Measurements from ENCODE around the gene ZNF536. TPM values are rescaled to one million over a fixed set of nuclear protein-coding genes. Genes with fewer than 3 reads are reported as not detected.
"Not testable (repeated sequence)": the region's sequence is repeated elsewhere in the genome, so short reads cannot be mapped to it uniquely, and the experiment has no call there.

The ZNF536 gene
- total RNA-seq, 1 donor from 2014 or later, result 6.4 TPM

DNA sequence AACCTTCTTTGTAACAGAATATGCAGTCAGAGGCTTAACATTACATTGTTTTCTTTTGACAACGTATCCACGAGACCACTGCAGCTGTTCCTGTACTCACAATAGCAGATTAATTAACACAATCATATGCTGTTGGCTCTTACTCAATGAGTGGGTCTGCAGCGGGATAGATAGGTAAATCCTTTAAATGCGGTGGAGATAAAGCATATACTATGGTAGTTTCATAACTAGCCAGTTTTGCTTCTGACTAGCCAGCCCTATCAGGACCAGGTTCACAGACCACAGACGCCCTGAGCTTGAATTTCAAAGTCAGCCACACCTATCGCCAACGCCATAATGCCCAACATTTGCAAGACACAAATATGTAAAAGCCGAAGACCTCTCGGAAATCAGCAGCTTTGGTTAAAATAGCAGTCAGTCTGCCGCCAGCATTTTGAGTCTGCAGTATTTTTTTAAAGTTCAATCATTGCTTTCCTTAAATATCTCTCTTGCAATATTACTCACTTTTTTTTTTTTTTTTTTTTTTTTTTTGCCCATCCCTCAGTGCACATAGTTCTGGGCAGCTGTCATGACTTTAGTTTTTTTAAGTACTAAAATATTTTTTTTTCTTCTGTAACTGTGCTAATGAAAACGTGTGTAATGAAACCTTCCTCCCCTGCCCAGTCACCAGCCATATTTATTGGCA lies 120.5 kb downstream of the ZNF536 start:
- intact Hi-C loops (cut with micrococcal nuclease), result no loop called here
- ATAC-seq, result no peak
- DNase-seq, result no peak

DNA sequence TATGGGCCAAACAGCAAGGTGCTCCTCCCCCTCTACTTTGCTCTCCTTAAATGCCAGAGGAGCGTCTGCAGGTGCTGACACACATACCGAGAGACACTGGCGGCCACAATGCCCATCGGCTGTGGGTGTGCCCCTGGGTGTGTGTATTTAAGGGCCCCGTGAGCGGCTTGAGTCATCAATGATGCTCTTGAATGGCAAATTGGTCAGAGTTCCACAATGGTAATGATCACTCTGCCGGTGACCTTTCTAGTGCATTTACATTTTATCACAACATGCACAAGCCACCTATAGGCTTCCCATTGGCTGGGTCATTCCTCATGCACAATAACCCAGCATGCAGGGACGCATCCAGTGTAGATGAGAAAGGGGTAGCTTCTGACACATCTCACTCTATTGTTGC lies 124.8 kb downstream of the ZNF536 start:
- intact Hi-C loops (cut with micrococcal nuclease), result no loop called here
- DNase-seq (no peak), ATAC-seq (no peak)

DNA sequence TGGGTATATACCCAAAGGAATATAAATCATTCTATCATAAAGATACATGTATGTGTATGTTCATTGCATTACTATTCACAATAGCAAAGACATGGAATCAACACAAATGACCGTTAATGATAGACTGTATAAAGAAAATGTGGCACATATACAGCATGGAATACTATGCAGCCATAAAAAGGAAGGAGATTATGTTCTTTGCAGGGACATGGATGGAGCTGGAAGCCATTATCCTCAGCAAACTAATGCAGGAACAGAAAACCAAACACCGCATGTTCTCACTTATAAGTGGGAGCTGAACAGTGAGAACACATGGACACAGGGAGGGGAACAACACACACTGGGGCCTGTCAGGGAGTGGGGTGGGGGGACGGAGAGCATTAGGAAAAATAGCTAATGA lies 125.9 kb downstream of the ZNF536 start:
- intact Hi-C loops (cut with micrococcal nuclease); DNase-seq; ATAC-seq: not testable (repeated sequence)

DNA sequence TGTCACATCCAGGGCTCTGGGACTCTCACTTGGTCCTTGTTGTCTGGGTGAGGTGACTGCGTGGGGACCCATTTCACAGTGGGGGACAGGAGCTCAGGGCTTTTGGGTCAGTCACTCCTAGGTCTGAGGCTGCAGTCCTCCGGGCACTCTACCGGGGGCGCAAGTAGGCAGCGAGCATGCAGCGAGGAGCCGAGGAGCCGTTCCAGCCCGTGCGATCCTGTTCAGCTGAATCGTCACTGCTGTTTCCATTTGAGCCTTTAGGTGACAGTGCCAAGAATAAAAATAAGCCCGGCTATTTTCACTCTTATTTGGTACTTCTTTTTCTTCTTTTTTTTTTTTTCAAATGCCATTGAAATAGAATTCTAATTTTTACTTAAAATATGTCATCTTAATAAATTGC lies 126.5 kb downstream of the ZNF536 start:
- peak; percentile 73 for ATAC-seq
- intact Hi-C loops (cut with micrococcal nuclease), result no loop called here
- peak; percentile 33 for DNase-seq

DNA sequence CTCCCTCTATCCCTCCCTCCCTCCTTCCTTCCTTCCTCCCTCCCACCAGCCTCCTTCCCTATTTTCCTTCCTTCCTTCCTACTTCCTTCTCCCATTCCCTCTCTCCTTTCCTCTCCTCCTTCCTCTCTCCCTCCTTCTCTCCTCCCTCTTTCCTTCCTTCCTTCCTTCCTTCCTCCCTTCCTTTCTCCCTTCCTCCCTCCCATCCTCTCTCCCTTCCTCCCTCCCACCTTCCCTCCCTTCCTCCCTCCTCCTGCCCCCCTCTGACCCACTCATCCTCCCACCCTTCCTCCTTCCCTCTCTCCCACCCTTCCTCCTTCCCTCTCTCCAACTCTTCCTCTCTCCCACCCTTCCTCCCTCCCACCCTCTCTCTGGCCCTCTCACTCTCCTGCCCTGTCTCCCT lies 132.1 kb downstream of the ZNF536 start:
- intact Hi-C loops (cut with micrococcal nuclease), result no loop called here
- no peak for DNase-seq
- ATAC-seq, result no peak

DNA sequence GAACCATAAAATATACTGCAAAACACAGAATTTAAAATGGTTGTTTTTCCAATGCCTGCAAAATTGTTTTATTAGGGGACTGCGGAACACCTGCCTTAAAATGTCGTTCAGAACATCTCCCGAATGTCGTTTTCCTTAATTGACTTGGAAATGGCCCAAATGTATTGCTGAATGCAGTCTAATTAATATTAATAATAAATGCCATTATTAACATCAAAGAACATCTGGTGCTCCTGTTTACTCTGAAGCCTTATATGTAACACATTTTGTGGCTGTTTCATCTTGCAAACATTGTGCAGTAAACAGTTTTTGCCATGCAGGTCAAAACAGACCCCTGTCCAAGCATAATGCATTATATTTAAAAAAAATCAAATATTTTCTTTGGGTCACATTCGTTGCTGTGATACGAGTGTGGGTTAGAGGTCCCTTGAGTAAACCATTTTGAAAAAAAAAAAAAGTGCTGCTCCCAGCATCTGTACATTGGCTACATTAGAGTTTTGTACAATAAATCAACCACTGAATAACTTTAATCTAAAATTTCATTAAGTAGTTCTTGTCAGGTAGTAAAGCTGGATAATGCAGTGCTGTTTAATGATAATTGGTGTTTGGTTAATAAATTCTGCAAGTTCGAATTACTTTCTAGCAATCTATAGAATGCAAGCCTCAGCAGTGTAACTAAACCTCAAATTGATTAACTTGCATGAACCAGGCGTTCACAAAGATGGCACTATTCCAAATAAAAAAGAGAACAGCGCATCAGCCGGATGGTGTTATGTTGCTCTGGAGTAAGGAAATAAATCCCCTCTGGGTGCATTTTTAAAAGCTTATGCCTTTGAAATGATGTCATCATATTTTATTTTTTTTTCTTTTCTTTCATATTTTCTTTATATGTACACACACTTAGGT lies 140.2 kb downstream of the ZNF536 start:
- no peak for ATAC-seq
- intact Hi-C loops (cut with micrococcal nuclease), result no loop called here

DNA sequence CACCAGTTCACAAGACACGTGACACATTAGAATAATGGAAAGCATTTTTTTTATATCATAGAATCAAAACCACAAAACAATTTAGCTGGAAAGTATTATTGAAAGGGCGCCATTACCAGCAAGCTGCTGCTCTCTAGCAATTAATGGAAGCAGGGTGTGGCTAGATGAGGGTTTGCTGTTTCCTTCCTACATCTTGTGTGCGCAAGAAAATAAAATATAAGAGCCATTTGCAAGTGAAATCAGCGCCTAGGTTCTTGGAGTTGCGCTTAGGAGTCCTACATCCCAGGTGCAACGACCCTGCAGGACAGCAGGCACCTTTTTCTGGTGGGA lies 140.9 kb downstream of the ZNF536 start:
- intact Hi-C loops (cut with micrococcal nuclease), result no loop called here
- ATAC-seq (no peak), DNase-seq (no peak)

More for the DNA sequence above, 140.2 kb downstream of the ZNF536 start:
- DNase-seq, result no peak

DNA sequence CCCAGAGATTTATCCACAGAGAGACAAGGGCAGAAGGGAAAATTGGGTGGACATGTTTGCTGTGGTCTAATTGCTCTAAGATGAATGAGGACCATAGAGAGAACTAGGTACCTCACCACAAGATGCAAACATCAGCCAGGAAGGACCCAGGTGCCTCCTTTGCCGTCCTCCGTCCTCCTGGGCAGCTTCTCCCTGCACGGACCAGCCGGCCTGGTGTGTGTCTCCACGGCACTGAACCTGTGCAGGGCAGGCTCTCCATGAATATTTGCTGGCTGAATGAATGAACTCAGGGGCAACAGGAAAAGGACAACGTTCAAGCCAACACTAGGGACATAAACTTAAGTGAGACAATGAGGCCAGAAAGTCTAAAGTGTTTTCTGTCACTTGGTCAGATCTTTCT lies 143.9 kb downstream of the ZNF536 start:
- no peak for DNase-seq
- ATAC-seq, result no peak
- intact Hi-C loops (cut with micrococcal nuclease), result no loop called here

DNA sequence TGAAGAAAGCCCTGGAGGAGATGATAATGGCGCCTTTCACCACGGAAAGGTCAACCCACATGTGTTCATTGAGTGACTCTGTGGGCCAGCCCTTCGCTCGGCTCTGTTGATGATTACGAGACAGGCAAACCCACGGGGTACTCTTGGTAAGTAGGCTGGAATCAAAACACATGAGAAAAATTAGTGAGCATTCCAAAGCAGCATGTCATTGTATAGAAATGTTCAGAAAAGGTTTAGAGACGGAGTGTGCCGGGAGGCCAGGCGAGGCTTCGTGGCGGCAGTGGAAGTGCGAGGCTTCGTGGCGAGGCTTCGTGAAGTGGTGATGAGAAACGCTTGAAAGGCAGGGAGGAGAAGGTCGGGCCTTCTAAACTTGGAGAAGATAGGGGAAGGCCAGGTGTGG lies 144.3 kb downstream of the ZNF536 start:
- ATAC-seq (no peak), DNase-seq (no peak)
- intact Hi-C loops (cut with micrococcal nuclease), result no loop called here

DNA sequence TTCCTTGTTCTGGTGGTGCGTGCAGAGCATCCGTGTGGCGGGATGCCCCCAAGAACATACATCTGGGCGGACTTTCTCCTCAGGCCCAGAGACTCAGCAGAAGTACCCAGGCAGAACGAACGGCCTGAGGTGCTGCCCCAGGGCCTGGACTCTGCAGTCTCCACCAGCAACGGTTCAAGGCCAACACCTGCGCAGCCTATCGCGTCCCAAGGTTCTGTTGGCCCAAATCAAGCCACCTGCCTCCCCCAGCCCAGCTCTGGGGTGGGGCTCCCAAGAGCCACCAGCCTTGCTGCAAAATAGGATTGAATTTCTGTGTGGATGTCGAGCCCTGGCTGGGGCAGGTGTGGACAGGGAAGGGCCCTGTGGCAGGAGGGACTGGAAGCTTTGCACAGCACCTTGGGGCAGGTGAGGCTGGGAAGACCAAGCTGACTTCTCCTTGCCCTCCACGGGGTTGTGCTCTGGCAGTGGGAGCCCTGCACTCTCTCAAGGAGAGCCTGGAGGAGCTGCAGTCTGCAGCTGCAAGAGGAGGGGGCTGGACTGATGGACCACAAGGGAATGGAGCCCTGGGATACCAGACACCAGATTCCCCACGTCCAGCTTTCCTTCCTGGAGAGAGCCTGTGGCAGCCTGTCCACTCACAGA lies 146.9 kb downstream of the ZNF536 start:
- intact Hi-C loops (cut with micrococcal nuclease), result no loop called here
- ATAC-seq, result no peak

DNA sequence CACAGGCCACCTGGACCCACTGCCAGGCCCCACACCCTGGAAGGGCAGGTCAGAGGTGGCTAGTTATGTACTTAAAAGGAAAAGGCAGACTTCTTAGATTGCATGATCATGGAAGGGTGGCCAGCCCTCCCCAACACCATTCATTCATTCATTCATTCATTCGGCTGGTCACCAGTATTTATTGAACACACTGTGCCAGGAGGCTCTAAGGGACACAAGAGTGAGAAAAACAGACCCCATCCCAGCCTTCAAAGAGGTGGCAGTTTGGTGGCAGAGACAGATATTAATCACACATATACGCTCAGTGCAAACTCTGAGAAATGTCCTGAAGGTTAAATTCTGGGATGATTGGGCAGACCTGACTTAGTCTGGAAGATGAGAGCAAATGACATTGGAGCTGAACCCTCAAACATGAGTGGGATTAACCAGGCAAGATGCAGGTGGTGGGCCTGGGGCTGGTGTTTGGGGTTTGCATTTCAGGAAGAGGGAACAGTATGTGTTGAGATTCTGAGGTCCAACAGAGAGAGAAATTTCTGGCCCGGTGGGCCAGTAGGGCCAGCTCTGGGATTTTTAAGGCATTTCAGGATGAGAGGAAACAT lies 147.5 kb downstream of the ZNF536 start:
- intact Hi-C loops (cut with micrococcal nuclease), result no loop called here
- ATAC-seq, result no peak
- DNase-seq, result no peak

More for the DNA sequence above, 146.9 kb downstream of the ZNF536 start:
- DNase-seq, result no peak

DNA sequence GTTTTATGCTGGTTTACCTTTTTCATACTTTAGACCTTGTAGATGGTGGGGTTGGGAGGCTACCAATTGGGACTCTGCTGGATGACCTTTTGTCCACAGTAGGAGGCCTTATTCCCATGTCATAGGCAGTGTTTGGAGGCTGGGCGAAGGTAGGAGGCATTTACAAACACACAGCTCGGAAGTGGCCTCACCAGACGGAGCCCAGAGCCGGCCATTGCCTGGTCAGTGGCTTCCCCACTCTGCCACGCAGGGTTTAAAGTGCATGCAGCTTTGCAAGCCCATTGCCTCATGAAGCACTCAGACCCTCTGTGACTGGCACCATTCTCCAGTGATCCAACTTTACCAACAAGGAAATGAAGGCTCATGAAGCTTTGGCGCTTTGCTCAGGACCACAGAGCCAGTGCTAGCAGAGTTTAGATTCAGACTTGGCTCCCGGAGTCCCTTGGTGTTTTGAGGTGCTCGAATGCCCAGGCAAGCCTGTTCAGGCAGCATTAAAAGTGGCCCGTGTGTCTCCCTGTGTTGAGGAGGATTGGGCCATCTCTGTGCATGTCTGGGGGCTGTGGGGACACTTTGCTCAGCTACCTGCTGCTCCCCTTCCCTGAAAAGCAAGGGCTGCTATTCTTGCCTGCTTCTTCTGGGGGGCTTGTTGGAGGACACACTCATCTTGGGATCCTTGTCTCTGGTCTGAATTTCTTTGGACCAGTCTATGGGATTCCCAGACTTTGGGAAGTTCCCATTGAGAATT lies 148.7 kb downstream of the ZNF536 start:
- intact Hi-C loops (cut with micrococcal nuclease), result no loop called here
- no peak for DNase-seq
- no peak for ATAC-seq

DNA sequence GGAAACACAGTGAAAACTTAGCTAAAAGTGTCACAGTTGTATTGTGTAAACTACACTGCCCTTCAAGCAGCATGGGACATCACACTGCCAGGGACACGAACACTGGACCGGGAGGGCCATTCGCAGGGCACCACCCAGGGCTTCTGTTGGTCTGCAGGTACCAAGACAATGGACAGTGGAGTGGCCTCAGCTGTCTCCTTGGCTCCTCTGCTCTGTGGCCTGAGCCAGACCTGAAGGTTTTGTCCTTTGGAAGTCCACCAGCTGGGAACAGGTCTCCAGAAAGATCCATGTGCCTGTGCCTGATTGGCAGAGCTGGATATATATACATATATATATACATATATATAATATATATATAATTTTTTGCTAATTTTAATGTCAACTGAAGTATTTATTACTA lies 149.8 kb downstream of the ZNF536 start:
- ATAC-seq (no peak), DNase-seq (no peak)
- intact Hi-C loops (cut with micrococcal nuclease), result no loop called here

DNA sequence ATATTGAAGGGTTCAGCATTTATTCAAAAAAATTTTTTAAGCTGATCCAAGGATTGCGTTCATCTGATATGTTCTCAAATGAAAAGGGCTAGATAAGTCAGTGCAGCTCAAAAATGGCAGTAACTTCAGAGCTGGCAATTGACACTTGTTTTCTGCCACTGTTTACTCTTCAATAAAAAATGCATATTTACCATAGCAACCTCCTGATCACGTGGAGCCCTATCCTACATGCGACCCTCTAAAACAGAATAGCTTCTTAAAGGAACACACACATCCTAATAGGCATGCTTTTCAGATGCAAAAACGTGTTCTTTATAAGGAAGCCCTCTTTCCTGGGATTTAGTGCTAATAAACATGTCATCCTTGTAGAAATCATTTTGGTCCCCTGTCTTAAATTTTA lies 150.2 kb downstream of the ZNF536 start:
- DNase-seq, result no peak
- ATAC-seq, result no peak
- intact Hi-C loops (cut with micrococcal nuclease), result no loop called here

DNA sequence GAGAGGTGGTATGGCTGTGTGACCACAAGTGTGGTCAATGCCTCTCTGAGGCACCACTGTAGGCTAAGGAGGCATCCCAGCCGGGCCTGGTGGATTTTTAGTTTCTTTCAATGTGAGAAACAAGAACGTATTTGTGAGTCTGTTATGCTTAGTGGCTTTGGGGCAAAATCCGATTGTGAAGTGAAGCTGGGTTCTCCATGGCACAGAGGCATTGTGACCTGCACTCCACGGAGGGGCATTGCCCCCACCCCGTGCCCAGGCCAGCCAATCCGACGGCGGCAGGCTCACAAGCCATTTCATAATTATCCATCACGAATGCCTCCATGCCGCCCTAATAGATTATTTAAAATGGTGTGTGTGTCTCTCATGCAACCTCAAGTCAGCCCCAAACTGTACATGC lies 151.6 kb downstream of the ZNF536 start:
- no peak for DNase-seq
- no peak for ATAC-seq
- intact Hi-C loops (cut with micrococcal nuclease), result no loop called here

DNA sequence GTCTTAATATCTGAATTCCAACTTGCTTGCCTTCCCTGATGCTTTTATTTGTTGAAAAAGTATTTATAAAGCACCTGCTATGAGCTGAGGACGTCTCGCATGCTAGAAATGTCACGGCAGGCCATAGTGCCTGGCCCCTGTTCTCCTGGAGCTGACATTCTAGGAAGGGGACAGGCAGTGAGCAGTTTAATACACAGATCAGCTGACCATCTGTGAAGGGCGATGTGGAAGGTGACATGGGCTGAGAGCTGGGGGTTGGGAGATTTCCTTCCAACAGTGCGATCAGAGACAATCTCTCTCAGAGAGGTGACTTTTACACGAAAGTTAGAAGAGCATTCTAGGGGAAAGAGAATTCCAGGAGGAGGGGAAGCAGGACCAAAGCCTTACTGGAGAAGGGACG lies 153.2 kb downstream of the ZNF536 start:
- ATAC-seq (peak; percentile 47), DNase-seq (no peak)
- intact Hi-C loops (cut with micrococcal nuclease), result no loop called here

DNA sequence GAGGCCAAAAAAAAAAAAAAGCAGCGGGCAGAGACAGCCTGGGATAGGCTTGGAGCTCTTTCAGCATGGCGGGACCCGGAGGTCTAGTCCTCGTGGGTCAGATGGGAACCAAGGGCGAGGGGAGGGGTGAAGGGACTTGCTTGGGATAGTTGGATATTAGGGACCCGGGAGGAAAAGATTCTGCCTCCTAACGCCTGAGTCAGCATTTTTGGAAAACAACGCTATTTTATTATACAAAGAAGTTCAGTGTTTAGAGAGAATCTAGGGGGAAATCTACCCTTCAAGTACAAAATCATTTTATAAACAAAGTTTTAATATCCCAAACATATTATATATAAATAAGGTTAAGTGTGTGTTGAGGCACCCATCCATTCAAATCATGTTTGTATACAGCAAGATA lies 156.7 kb downstream of the ZNF536 start:
- ATAC-seq (no peak), DNase-seq (no peak)
- intact Hi-C loops (cut with micrococcal nuclease), result no loop called here

DNA sequence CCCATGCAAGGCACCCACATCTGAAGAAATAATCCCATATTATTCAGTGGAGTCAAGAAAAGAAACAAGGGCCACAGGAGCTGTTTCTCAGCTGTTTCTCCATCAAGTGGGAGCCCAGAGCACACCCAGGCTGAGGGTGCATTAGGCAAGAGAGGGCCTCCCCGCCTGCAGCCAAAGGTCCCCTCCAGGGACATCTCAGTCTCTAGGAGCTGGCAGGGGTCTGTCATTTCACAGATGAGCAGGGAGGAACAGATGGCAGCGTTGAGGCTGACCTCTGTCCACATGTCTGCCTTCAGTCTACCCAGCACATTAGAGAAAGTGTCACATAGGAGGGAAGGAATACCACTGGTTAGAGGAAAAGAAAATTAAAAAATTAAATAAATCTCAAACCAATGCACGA lies 157.7 kb downstream of the ZNF536 start:
- ATAC-seq (no peak), DNase-seq (no peak)
- intact Hi-C loops (cut with micrococcal nuclease), result no loop called here

DNA sequence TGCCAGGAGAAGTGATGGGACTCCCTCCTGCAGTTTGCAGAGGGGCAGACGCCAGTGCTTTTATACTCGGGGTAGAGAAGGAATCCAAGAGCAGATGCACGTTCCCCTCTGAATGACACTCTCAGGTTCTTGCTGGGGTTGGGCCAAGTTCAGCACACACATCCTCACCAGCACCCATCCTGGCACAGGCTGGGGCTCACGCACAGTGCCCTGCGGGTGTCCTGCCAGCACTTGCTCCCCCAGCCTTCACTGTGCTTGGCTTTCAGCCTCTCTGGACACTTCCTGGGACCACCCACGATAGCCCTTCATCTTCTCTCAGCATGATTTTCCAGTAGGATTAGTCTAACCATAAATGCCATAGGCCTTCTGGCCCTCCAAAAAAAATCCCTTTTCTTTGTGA lies 158.6 kb downstream of the ZNF536 start:
- intact Hi-C loops (cut with micrococcal nuclease), result no loop called here
- DNase-seq (no peak), ATAC-seq (no peak)
